RWPE2 (cell line): Measurements from ENCODE around the gene GNAO1.

Experiments used
- ATAC-seq: fragments of 200-7000 bp; cut with Tn5 transposase; 3 replicates; pipeline ENCODE4 v1.9.1; 2021; ENCODE audit warnings: low read depth
- DNase-seq: peaks from one replicate; pipeline ENCODE4 v3.0.0-alpha.2; 2020; ENCODE audit warnings: low spot score
- H3K27ac ChIP-seq: fragments of 450-650 bp; 2 replicates; pipeline ENCODE4 v1.5.1; 2017; ENCODE audit warnings: mild to moderate bottlenecking; ENCODE audit not compliant: poor library complexity, severe bottlenecking
- H3K27me3 ChIP-seq: fragments of 250-450 bp; sonication (Bioruptor Pico); 2 replicates; pipeline ENCODE4 v1.5.1; 2021; ENCODE audit warnings: mild to moderate bottlenecking, moderate library complexity; ENCODE audit not compliant: insufficient read depth, poor library complexity, severe bottlenecking
- H3K36me3 ChIP-seq: fragments of 250-450 bp; sonication (Bioruptor Pico); 2 replicates; pipeline ENCODE4 v1.5.1; 2020; ENCODE audit warnings: low read depth, mild to moderate bottlenecking, moderate library complexity
- H3K4me1 ChIP-seq: fragments of 250-450 bp; sonication (Bioruptor Pico); 2 replicates; pipeline ENCODE4 v1.5.1; 2021; ENCODE audit warnings: mild to moderate bottlenecking, moderate library complexity; ENCODE audit not compliant: insufficient read depth, poor library complexity, severe bottlenecking
- H3K4me3 ChIP-seq: fragments of 250-450 bp; sonication (Bioruptor Pico); 2 replicates; pipeline ENCODE4 v1.5.1; 2021; ENCODE audit warnings: mild to moderate bottlenecking, moderate library complexity; ENCODE audit not compliant: severe bottlenecking
- H3K9me3 ChIP-seq: fragments of 250-450 bp; sonication (Bioruptor Pico); 2 replicates; pipeline ENCODE4 v1.5.1; 2021; ENCODE audit warnings: mild to moderate bottlenecking, moderate library complexity; ENCODE audit not compliant: severe bottlenecking
- TF ChIP-seq, protein P1 (sequence below): fragments of 450-650 bp; IDR thresholded peaks from one replicate; pipeline ENCODE4 v1.5.1; 2017; ENCODE audit warnings: mild to moderate bottlenecking, moderate library complexity; ENCODE audit not compliant: poor library complexity, severe bottlenecking

Gene GNAO1

DNA sequence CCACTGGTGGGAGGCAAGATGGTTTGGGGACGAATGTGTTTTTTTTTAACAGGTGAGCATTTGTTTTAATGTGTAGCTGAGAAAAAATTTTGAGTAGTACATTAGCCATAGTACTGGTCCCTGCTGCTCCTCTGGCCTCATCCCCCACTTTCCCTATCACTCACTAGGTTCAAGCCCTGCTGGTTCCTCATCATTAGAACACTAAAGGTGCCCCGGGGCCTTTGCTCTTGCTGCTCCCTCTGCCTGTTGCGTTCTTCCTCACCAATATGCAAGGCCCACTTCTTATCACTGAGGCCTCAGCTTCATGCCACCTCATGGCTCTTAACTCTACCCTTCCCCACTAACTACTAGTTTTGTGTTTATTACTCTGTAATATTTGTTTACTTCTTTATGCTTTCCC is 74.5 kb downstream of the GNAO1 start:
- TF ChIP-seq, protein P1, sequence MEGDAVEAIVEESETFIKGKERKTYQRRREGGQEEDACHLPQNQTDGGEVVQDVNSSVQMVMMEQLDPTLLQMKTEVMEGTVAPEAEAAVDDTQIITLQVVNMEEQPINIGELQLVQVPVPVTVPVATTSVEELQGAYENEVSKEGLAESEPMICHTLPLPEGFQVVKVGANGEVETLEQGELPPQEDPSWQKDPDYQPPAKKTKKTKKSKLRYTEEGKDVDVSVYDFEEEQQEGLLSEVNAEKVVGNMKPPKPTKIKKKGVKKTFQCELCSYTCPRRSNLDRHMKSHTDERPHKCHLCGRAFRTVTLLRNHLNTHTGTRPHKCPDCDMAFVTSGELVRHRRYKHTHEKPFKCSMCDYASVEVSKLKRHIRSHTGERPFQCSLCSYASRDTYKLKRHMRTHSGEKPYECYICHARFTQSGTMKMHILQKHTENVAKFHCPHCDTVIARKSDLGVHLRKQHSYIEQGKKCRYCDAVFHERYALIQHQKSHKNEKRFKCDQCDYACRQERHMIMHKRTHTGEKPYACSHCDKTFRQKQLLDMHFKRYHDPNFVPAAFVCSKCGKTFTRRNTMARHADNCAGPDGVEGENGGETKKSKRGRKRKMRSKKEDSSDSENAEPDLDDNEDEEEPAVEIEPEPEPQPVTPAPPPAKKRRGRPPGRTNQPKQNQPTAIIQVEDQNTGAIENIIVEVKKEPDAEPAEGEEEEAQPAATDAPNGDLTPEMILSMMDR: no peak
- H3K4me3 ChIP-seq: no peak overlapping the region
- H3K4me1 ChIP-seq: no peaks in the 10 kb centered on the region
- no peak for DNase-seq
- H3K9me3 ChIP-seq: no peaks in the 10 kb centered on the region
- H3K27ac ChIP-seq: no peak overlapping the region
- H3K36me3 ChIP-seq: no peaks in the 10 kb centered on the region
- no peaks in the 10 kb centered on the region for H3K27me3 ChIP-seq
- ATAC-seq: no peak

GRCh38 chr16:56266641-56267607 is 75.6 kb downstream of the GNAO1 start:
- ATAC-seq (no peak), DNase-seq (no peak)
- Histone ChIP-seq H3K27me3 (no peaks in the 10 kb centered on the region), H3K36me3 (no peaks in the 10 kb centered on the region), H3K9me3 (no peaks in the 10 kb centered on the region), H3K4me3 (no peak overlapping the region), H3K4me1 (no peaks in the 10 kb centered on the region), H3K27ac (no peak overlapping the region)
- TF ChIP-seq, protein P1: no peak

DNA sequence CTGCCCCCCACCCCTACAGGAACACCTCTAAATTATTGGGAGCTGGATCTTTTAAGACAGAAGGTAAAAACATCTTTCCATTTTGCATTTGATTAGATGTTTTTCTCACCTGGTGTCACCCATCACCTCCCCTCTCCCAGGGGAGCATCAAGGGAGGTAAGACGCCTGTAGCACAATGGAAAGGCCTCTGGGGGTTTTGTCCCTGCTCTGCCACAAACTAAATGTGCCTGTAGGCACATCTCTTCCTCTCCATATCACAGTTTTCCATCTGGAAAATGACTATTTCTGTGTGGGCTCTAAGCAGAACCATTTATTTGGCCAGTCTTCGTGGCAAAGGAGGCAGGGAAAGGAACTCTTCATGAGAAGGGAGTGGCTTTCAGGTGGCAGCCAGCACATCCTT is 76.6 kb downstream of the GNAO1 start:
- Histone ChIP-seq H3K27me3 (no peaks in the 10 kb centered on the region), H3K27ac (no peak overlapping the region), H3K4me3 (no peak overlapping the region), H3K9me3 (no peaks in the 10 kb centered on the region), H3K36me3 (no peaks in the 10 kb centered on the region), H3K4me1 (no peaks in the 10 kb centered on the region)
- TF ChIP-seq, protein P1: no peak
- DNase-seq: no peak
- ATAC-seq: no peak

GRCh38 chr16:56268799-56269198 is 77.5 kb downstream of the GNAO1 start:
- Histone ChIP-seq H3K27ac (no peak overlapping the region), H3K9me3 (no peaks in the 10 kb centered on the region), H3K27me3 (no peaks in the 10 kb centered on the region), H3K4me3 (no peak overlapping the region), H3K4me1 (no peaks in the 10 kb centered on the region), H3K36me3 (no peaks in the 10 kb centered on the region)
- TF ChIP-seq, protein P1: no peak
- ATAC-seq: no peak
- DNase-seq: no peak

DNA sequence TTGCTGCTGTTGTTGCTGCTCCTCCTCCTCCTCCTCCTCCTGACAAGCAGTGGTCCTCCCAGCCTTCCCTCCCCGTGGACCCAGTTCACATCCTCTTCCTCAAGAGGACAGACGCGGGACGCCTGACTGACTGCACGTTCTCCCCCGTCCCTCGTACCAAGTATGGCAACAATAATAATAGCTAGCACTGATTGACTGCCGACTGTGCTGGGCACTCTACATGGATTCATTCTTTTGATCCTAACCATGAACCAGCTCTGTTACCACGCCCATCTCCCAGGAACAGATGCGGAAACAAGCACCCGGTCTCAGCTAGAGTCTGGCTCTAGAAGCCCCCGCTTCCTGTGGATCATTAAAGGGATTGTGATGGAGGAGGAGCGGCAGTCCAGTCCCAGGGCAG is 78.0 kb downstream of the GNAO1 start:
- Histone ChIP-seq H3K9me3 (no peaks in the 10 kb centered on the region), H3K4me1 (no peaks in the 10 kb centered on the region), H3K36me3 (no peaks in the 10 kb centered on the region), H3K27ac (no peak overlapping the region), H3K4me3 (no peak overlapping the region), H3K27me3 (no peaks in the 10 kb centered on the region)
- no peak for DNase-seq
- TF ChIP-seq, protein P1: no peak
- ATAC-seq: no peak
